Bronchial epithelial cell (primary cell): ENCODE results near the gene KLHL22. TPM values are rescaled to one million over a fixed set of nuclear protein-coding genes. Genes with fewer than 3 reads are reported as not detected.

Experiments
- DNase-seq: peaks from one replicate; pipeline ENCODE4 v3.0.0-alpha.2; 2010; ENCODE audit warnings: low read depth
- FAIRE-seq: peaks from 2 replicates; lab custom pipeline; 2011; peaks lifted over from hg19 to GRCh38; lab: Jason Lieb, UNC
- H3K27me3 ChIP-seq: 2 replicates; pipeline ENCODE4 v1.5.1; 2011; ENCODE audit warnings: low read length; ENCODE audit not compliant: control insufficient read depth, insufficient read depth
- H3K36me3 ChIP-seq: 2 replicates; pipeline ENCODE4 v1.5.1; 2011; ENCODE audit warnings: low read length; ENCODE audit not compliant: control insufficient read depth, insufficient read depth
- H3K4me3 ChIP-seq: 2 replicates; pipeline ENCODE4 v1.5.1; 2011; ENCODE audit warnings: mild to moderate bottlenecking, low read depth, low read length, control low read depth
- CTCF ChIP-seq: IDR thresholded peaks from 2 replicates; pipeline ENCODE4 v1.5.1; 2011; ENCODE audit warnings: mild to moderate bottlenecking, moderate library complexity, low read length, control low read depth, inconsistent platforms; ENCODE audit not compliant: insufficient read depth, severe bottlenecking
- total RNA-seq: library from RNA; depleted of rRNA; stranded (reverse); fragments of >200 nt; gene quantifications from 2 replicates; pipeline ENCODE4 v1.2.1, GENCODE V29; 2014

Gene KLHL22
- total RNA-seq, 1 donor from 2014 or later: 17.1 TPM

DNA sequence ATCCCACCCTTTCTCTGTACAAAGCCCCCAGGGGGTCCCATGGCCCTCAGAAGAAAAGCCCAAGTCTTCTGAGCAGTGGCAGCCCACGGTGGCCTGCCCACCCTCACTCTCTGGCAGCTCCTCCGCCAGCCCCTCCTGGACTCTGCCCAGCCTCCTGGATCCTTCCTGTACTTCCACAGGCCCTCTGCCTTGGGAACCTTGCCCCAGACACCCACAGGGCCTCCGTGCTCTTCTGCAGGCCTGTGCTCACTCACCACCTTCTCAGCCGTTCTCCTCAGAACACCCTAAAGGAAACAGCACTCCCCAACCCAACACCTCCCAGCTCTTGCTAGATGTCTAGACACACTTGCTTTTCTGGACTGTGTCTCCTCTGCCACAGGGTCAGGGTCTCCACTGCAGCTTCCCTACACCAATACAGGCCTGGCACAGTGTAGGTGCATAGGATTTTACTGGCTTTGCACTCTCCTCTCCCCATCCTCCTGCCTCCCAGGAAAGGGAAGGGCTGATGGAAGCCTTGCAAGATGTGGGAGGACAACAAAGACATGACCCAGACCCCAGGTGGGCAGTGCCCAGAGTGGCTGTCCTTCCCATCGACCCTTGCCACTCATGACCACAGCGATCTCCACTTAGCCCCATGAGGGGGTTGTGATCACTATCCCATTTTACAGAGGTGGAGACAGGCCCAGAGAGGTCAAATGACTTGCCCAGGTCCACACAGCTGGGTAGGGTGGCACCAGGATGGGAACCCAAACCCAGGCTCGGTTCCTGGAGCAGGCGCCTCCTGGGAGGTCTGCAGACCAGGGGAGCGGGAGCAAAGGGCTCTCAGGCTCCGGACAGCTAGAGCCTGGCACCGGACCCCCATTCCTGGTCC is 59.9 kb downstream of the KLHL22 start:
- FAIRE-seq: no peak
- DNase-seq: no peak
- no peaks in the 10 kb centered on the region for H3K36me3 ChIP-seq
- no peak for TF ChIP-seq CTCF
- no peak overlapping the region for H3K4me3 ChIP-seq
- peaks cover 32% of the 10 kb centered on the region for H3K27me3 ChIP-seq

- DNase-seq: no peak
- TF ChIP-seq CTCF: no peak
- Histone ChIP-seq H3K36me3 (no peaks in the 10 kb centered on the region), H3K4me3 (no peak overlapping the region), H3K27me3 (peaks cover 39% of the 10 kb centered on the region)
- FAIRE-seq: peak; percentile 36
Observed at GRCh38 chr22:20434773-20435172, 60.8 kb downstream of the KLHL22 start.

- no peak for FAIRE-seq
Observed at GRCh38 chr22:20434264-20434751, 61.3 kb downstream of the KLHL22 start.

DNA sequence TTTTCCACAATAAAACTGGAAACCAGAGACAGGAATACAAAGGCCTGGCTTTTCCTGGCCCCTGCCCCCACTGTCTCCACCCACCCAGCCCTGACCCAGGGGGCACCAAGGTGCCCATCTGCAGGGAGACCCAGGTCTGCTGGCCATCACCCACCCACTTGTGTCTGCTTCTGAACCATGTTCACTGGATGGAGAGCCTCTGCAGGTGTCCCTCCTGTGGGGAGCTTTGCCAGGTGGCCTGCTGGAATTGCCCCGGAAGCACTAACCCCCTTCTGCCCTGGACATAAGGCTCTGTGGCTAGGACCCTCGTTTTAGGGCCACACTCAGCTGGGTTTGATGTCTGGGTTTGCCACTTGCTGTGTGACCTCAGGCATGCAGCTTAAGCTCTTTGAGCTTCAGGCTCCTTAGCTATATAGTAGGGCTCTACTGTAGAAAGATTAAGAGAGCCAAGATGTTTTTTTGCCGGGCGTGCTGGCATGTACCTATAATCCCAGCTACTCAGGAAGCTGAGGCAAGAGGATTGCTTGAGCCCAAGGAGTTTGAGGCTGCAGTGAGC is 61.8 kb downstream of the KLHL22 start:
- no peak for TF ChIP-seq CTCF
- Histone ChIP-seq H3K36me3 (no peaks in the 10 kb centered on the region), H3K27me3 (peaks cover 39% of the 10 kb centered on the region), H3K4me3 (no peak overlapping the region)
- no peak for FAIRE-seq
- no peak for DNase-seq

More at GRCh38 chr22:20434264-20434751, 61.3 kb downstream of the KLHL22 start:
- no peak for DNase-seq
- no peaks in the 10 kb centered on the region for H3K36me3 ChIP-seq
- TF ChIP-seq CTCF: no peak
- no peak overlapping the region for H3K4me3 ChIP-seq
- peaks cover 39% of the 10 kb centered on the region for H3K27me3 ChIP-seq

DNA sequence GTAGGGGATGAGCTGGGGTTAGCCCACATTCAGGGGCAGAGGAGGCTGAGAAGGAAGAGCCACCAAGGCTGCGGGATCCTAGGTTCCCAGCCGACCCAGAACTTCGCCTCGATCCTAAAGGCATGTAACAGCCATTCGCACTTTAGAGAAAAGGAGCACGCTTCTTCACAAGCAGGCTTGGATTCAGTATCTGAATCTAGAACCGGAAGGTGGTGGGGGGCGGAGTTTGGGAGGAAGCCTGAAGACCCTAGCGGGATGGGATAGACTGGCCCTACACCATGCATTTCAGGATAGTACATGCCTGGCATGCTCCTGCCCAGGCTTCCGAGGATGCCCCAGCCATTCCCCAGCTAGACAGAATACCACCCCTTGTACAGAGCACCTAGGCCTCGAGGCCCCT is 62.4 kb downstream of the KLHL22 start:
- no peak for DNase-seq
- no peak for TF ChIP-seq CTCF
- no peak for FAIRE-seq
- peaks cover 37% of the 10 kb centered on the region for H3K27me3 ChIP-seq
- no peaks in the 10 kb centered on the region for H3K36me3 ChIP-seq
- H3K4me3 ChIP-seq: no peak overlapping the region
